Measurements from ENCODE around the gene WNK2.

The WNK2 gene

DNA sequence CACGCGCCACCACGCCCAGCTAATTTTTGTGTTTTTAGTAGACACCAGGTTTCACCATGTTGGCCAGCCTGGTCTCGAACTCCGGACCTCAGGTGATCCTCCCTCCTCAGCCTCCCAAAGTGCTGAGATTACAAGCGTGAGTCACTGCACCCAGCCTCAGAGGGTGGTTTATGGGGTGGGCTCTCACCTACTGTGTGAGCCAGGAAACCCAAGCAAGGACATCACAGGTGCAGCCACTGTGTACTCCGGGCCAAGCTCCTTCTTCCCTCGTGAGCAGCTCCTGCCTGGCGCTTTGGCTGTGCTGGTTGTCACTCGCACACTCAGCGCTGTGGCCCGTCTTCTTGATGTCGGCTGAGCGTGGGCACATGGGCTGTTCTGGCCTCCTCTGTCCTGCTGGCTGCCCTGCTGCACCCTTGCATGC lies 70.1 kb downstream of the WNK2 start:
- DNase-seq (ENCODE audit: low read depth, low spot score) = no peak

DNA sequence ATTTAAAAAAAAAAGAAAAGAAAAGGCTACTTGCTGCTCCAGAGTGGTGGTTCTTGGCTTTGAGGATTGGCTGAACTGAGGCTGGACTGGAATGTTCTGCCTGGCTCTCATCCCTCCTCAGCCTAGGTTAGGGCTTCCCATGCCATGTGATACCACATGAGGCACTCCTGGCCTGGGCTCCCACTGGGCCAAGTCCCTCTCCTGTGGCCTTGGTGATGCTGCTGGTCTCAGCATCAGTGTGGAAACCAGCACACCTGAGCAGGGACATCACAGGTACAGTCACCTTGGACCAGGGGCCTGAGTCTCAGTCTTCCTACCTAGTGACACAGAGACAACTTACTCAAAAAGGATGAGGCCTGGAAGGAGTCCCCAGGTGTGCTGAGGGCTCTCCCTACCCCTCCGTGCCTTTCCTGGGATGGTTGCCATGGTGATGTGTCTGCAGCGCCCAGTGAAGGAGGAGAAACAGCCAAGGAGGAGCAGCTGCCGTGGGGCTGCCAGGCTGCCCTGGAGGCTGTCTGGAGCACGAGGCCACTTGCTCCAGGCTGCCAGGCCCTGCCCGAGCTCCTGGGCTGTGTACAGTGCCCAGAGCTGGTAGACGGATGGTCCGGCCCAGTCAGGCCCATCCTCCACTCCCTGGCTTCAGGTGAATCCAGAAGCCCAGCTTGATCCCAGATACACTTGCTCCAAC lies 71.0 kb downstream of the WNK2 start:
- DNase-seq (ENCODE audit: low read depth, low spot score) = no peak

DNA sequence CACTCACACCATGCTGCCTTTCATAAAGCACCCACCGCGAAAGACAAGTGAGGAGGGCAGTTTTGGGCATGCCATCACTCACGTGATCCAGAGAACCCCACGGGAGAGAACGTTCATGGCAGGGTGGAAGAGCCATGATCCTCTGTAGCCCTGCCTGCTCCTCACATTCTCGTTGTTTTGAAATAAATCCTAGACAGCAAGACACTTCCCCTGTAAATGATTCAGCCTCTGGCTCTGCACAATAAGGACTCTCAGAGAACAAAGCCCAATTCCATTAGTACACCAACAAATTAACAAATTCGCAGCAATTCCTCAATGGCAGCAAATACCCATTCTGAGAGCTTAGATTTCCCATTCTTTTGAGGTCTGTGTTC lies 71.5 kb downstream of the WNK2 start:
- DNase-seq (ENCODE audit: low read depth, low spot score) = no peak

DNA sequence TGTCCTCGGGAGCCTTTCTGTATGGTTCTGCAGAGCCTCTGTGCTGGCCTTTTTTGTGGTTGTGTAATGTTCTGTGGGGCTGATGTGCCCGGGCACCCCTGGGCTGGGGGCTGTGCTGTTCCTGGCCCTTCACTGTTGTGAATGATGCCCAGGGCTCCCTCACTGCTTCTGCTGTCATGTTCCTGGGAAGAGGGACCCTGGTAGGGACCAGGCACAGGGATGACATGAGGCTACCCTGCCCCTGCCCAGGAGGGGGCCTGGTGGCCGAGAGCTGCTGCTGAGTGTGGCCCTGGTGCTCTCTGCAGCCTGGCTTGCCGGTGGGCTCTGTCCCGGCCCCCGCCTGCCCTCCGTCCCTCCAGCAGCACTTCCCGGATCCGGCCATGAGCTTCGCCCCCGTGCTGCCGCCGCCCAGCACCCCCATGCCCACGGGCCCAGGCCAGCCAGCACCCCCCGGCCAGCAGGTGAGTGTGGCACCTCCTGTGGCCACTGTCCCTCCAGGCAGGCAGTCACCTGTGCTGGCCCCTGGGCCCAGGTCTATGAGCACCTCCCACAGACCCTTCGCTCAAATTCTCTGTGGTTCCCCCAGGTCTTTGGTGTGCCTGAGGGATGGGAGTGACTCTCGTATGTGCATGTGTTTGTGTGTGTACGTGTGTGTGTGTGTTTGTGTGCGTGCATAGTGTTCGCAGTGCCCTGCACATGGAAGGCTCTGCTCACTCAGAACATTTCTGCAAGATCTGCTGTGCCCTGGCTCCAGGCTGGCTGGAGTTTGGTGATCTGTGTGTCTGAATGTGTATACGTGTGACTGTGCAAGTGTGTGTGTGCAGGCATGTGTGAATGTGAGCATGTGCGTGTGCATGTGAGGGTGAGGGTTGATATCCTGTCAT lies 72.3 kb downstream of the WNK2 start:
- no peak for DNase-seq (ENCODE audit: low read depth, low spot score)

DNA sequence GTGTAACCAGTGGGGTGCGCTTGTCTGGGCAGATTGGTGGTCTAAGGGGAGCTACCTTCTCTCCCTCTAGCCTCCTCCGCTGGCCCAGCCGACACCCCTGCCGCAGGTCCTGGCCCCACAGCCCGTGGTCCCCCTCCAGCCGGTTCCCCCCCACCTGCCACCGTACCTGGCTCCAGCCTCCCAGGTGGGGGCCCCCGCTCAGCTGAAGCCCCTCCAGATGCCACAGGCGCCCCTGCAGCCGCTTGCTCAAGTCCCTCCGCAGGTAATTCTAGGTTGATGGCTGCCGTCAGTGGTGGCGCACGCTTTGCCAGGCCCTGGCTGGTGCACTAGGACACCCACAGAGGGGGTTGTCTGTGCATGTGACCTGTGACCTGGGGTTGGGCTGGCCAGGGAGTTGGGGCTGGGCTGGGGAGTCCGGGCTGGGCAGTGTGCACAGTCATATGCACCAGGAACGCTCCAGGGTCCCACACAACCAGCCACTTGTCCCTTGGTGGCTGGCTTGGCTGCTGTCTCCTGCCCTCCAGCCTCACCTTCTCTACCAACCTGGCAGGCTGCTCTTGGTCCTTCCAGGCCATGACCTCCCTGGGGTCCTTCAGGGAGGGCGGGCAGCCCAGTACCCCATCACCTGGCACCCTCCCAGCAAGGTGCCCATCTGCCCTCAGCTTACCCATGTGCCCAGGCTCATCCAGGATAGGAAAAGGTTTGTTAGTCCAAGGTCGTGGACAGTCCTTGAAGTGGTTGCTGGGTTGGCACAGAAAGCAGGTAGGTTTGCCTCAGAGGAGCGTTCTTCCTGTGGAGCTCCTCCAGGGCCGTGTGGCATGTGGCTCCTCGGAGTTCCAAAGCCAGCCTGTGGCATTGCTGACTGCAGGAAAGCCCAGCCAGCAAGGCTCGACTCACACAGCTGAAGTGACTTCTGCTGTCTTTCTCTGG lies 73.2 kb downstream of the WNK2 start:
- DNase-seq (ENCODE audit: low read depth, low spot score) = no peak

DNA sequence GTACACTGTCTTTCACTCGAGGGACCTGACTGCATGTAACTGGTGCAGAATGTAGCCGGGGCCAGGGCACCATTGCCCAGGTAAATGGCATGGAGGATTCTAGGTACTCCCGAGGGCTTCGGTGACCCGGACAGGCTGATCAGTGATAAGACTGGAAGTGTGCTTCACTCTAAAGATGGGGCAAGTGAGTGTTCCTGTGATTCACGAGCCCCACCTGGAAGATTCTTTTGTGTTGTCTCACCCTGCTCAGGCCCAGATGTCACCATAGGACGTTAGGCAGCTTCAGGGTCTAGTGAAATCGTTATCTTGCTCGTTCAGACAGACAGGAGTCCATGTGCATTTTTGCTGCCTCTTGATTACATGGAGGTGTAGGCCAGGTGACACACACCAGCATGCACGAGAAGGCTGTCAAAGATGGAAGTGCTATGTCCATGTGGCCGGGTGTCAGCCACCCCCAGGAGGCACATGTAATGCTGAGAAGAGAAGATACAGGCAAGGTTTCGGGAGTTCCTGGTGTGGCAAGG lies 73.9 kb downstream of the WNK2 start:
- no peak for DNase-seq (ENCODE audit: low read depth, low spot score)

DNA sequence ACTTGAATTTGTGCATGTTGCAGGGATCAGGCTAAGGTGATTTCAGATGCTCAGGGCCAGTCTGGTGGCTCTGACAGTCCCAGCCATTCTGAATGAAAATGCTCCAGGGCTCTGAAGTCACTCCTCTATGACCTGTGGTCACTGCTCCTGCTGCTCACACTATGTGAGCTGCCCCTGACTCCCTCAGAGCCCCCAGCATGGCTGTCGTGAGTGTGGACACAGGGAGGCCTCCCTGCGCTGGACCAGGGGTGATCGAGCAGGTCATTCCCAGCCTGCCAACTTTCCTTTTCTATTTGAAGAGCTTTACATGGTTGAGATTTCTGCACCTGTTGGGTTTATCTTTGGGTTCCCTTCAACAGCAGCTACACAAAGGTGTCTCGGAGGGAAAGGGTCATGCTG lies 74.5 kb downstream of the WNK2 start:
- no peak for DNase-seq (ENCODE audit: low read depth, low spot score)

DNA sequence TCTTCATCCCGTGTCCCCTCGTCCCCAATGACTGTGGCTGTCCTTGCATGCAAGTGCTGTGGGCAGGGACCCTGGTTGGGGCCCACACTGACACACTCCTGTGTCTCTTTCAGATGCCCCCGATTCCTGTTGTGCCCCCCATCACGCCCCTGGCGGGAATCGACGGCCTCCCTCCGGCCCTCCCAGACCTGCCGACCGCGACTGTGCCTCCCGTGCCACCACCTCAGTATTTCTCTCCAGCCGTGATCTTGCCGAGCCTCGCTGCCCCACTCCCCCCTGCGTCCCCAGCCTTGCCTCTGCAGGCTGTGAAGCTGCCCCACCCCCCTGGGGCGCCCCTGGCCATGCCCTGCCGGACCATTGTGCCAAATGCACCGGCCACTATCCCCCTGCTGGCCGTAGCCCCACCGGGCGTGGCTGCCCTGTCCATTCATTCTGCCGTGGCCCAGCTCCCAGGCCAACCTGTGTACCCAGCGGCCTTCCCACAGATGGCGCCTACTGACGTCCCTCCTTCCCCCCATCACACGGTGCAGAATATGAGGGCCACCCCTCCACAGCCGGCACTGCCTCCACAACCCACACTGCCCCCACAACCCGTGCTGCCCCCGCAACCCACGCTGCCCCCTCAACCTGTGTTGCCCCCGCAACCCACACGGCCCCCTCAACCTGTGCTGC lies 75.0 kb downstream of the WNK2 start:
- no peak for DNase-seq (ENCODE audit: low read depth, low spot score)

DNA sequence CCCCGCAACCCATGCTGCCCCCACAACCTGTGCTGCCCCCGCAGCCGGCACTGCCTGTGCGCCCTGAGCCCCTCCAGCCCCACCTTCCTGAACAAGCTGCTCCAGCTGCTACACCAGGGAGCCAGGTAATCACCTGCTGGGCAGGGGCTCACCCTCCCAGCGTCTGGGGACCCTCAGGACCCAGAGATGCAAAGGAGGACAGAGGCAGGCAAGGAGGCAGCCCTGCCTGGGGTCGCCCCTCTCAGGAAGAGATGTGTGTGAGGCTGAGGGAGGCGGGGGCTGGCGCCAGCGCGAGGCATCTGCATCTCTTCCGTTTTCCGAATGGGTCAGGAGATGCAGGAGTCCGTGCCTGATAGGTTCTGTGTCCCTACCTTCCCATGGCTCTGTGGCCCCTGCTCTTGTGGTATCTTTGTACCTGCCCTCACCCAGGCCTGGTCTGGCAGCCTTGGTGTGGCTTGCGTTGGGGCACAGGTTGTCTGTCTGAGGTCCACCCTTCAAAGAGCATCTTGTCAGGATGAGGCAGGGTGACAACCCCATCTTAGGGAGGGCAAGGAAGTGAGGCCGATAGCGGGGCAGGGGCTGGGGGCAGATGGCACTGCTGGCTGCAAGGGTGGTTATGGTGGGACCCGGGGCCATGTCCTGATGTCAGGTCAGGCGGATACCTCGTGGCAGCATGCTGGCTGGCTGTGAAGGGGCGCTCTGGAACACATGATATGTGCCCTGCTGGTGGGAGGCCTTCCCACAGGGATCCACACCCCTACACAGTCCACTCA lies 75.7 kb downstream of the WNK2 start:
- DNase-seq (ENCODE audit: low read depth, low spot score) = no peak

DNA sequence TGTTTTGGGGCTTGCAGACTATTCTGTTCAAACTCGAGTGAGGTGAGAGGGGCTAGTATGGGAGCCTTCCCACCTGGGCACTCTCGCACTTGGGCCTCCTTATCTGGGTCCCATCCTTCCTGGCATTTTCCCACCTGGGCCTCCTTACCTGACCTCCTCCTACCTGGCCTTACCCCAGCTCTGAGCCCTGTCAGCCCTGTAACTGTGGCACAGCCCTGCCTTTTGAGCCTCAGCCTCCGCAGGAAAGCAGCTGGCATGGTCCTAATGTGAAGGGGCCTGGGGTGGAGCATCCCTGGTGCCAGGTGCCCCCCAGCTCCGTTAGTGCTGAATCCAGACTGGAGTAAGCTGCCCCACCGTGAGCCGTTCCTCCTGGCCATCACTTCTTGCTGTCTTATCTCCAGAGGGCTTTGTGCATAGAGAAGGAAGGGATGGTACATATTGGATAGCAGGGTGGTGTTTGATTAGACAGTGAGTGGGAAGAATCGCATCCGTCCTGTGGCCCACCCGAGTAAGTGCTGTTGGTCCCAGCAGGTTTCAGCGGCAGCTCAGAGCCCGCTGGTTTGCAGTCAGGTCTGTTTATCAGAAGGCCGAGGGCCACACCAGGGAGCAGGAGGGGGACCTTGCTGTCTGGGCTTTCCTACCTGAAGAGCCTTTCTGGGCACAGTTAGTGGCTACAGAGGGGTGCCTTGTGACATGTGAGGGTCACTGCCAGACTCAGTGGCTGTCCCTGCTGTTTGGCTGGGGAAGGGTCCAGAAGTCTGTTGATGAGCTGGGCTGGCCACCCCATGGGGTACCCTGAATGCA lies 76.5 kb downstream of the WNK2 start:
- DNase-seq (ENCODE audit: low read depth, low spot score) = no peak

DNA sequence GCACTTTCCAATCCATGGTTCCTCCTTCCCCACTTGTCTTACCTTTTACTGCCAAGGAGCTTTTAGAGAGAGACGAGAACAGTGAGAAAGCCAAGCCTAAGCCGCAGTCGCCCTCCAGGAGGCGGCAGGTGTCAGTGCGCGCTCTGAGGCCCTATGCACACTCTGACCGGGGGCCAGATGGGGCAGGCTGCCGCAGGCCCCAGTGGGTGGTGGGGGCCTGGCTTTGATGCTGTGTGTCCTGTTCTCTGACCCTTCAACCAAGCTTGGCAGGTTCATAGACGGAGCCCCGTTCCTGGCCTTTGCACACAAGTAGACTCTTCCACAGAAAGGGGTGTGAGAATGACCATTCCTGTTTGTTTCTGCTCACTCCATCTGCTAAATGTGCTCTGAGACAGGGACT lies 77.3 kb downstream of the WNK2 start:
- no peak for DNase-seq (ENCODE audit: low read depth, low spot score)

DNA sequence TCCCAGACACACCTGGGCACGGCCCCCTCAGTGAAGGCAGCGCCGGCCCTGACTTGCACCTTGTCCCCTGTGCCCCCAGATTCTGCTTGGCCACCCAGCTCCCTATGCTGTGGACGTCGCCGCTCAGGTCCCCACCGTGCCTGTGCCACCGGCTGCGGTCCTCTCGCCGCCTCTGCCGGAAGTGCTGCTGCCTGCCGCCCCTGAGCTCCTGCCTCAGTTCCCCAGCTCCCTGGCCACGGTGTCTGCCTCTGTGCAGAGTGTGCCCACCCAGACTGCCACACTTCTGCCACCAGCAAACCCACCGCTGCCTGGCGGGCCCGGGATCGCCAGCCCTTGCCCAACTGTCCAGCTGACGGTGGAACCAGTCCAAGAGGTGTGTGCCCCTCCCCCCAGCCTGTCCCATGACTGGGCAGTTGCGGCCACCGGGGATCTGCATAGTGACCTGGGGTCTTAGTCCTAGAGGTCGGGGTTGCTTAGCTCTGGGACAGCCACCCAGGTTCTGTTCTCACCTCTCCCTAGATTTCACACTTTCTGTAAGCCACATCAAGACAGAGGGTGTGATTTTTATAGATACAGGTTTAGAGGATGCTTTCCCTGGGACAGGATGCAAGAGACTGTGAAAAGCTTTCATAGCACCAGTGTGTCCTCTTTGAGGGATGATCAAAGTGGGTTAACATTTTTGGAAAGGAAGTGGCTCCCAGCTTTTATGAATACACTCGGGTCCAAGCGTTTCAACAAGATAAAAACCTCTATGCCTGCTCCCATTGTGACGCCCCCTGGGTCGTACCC lies 78.0 kb downstream of the WNK2 start:
- DNase-seq (ENCODE audit: low read depth, low spot score) = no peak

DNA sequence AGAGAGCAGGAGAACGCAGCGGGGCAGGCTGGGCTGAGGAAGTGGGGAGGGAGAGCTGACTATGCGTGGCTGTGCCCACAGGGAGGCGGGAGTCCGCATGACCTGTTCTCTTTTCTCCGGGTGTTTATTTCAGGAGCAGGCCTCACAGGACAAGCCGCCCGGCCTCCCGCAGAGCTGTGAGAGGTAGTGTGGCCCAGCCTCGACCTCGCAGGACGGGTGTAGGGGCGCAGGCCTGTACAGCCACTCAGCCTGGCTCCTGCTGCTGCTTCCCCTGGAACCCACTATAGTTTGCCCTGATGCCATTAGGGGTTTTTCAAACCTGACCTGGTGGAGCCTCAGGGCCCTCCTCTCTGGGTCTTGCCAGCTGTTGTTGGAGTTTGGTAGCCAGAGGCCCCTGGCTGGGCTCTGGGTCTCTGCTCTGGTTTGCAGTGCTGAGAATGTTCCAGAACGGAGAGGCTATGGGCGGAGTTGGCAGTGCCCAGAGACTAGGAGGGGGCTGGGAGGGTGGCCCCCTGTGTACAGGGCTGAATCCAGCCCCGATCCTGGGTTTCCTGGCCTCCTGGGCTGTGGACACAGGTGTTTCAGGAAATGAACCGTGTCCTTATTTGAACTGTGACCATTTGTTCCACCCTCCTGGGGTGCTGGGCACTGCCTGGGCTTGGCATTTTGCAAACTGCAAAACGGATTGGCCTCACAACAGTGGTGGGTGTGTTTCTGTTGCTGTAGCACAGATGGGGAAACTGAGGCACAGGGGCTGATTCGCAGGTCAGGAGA lies 78.8 kb downstream of the WNK2 start:
- DNase-seq (ENCODE audit: low read depth, low spot score) = no peak

DNA sequence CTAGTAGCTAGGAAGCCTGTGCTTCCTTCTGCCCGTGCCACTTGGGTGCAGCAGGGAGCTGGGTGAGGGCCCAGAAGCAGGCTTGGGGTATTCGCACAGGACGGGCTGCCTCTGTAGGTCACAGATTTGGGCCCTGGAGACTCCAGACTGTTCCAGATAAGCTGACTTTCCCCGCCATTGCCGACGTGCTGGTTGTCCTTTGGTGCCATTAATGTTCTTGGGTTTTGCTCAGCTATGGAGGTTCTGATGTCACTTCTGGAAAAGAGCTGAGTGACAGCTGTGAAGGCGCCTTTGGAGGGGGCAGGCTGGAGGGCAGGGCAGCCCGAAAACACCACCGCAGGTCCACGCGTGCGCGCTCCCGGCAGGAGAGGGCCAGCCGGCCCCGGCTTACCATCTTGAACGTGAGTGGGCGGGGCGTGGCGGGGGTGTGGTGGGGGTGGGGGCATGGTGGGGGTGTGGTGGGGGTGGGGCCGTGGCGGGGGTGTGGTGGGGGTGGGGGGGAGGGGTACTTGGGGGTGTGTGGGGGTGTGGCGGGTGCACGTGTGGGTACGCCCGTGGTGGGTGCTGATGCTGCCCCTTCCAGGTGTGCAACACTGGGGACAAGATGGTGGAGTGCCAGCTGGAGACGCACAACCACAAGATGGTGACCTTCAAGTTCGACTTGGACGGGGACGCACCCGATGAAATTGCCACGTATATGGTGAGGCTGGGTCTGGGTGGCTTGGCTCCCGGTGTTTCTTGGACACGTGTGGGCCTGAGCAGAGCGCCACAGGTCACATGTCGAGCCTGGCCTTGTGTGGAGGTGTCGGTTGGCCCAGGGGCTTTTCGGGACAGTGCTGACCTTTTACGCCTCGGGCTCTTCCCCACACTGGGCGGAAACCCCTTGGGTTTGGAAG lies 79.6 kb downstream of the WNK2 start:
- no peak for DNase-seq (ENCODE audit: low read depth, low spot score)

DNA sequence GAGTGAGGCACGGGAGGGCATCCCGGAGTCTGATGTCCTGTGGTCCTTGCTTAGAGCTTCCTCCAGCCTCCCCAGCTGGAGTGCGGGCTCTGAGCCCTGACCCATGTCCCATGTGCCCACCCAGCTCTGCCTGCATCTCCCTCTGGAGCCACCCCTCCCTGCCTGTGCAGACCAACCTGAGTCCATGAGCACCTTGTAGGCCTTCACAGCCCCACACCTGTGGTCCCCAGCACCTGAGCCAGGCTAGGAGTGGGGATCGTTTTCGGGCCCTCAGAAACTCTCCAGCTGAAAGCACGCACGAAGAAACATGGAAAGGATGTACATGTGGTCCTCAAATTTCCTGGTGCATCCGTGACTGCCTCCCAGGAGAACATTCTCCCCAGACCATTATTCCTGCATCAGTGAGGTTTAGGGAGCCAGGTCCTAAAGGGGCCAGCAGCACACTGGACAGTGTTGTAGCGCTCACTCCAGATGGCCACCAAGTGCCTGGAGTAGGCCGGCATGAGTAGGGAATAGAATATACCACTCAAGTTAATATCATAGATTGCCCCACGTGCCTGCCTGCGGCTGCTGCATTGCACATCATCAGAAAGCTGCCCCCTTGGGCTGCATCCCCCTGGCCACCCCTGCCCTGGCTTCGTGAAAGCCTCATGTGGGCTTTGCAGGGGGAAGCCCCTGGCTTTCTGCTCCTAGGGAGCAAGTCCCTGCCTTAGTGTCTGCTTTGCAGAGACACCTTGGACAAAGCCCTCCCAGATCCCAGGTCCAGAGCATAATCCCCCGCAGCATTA lies 80.6 kb downstream of the WNK2 start:
- DNase-seq (ENCODE audit: low read depth, low spot score) = no peak

DNA sequence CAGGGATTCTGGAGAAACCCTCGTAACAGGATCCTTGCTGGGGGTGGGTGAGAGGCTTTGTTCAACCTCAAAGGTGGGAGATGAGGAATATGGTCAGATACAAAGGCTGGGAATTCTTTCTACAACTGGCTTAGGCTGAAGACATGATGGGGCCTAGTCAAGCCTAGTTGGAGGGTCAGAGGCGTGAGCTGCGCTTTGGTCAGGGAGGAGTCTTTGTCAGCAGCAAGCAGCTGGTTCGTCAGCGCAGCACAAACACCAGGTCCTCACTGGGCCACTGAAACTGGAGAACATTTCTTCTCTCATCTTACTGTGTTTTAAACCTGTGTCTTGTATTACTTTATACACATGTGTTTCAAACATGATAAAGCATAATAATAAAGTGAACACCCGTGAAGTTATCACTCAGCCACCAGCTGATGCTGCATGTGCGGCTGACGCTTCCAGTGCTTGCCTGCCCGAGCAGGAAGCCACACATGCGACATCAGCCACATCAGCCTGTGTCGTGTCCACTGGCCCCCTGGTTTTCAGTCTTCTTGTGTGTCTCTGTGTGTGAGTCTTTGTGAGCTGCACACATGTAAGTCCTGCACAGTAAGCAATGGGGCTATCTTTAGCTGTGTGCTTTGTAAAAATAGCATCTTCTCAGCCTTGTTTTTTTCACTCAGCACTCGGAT lies 81.5 kb downstream of the WNK2 start:
- DNase-seq (ENCODE audit: low read depth, low spot score) = no peak

Measured in iPS DF 19.7 (cell line).